NCI-H2029 treated with DMSO at 0.1 percent for 48 hours (cell line): ENCODE measurements around the gene ZNF865.

ENCODE experiments used
- DNase-seq: peaks from one replicate; lab custom pipeline; 2025; lab: John Stamatoyannopoulos, UW

Gene ZNF865

DNA sequence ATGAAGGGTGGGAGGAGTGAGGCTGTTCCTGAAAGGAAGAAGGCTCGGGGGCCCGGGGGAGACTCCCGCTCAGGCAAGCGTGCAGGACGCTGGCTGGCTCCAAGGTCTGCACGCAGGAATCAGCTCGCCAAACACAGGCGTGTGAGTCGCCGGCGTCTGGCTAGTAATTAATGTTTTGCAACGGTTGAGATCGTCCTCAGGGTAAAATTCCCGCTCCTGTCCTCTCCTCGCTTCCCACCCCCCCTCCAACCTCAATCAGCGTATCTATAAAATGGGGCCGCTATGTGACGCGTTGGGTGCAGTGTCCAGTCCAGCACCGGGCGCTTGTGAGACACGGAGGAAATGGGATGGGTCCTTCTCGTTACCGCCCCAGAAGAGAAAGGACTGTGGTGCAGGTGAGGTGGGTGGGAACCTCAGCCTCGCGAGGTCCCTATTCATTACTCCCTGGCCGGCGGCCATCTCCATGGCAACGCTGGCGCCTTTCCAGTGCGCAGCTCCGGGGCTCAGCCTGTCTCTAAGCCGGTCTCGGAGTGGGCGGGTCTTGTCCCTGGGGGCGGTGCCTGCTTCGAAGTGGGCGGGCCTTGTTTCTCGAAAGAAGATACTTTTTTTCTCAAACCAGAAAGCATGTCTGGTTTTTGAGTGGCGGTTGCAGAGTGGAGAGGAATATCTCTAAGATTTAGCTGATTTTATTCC is 18.3 kb upstream of the ZNF865 start:
- DNase-seq: peak; percentile 91

DNA sequence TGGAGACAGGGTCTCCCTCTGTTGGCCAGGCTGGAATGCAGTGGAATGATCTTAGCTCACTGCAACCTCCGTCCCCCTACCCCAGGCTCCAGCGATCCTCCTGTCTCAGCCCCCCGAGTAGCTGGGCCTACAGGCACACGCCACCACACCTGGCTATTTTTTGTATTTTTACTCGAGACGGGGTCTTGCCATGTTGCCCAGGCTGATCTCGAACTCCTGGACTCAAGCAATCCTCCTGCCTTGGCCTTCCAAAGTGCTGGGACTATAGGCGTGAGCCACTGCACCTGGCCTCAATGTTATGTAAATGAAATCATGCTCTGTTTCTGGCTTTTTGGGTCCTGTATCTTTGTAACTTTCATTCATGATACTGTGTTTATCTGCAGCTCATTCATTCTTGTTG is 16.7 kb upstream of the ZNF865 start:
- no peak for DNase-seq

DNA sequence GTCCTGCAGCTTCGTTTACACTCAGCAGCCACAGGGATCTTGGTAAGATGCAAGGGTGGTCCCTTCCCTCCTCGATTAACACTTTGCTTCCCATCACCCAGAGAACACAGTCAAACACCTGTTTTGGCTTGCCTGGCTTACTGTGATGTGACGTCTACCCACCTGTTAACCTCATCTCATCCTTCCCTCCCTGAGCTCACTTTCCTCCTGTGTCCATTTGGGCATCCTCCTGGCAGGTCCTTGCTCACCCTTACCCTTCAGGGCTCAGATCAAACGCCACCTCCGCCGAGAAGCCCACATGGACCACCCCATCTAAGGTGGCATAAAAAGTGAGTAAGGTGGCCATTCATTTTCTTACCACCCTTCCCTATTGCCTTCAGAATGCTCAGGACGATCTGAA is 15.3 kb upstream of the ZNF865 start:
- no peak for DNase-seq

DNA sequence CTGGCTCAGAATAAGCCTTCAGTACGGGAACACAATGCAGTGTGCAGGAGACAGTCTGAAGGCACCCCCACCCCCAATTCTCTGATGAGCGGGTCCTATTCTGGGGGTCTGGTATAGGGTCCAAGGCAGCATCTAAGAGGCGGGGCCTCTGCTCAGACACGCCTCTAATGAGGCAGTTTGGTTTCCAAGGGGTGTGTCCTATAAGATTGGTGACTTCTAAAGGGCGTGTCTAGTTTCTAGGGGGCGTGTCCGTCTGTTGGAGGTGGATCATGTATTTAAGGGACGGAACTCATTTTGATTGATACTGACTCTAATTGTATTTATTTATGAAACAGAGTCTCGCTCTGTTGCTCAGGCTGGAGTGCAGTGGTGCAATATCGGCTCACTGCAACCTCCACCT is 14.8 kb upstream of the ZNF865 start:
- peak; percentile 6 for DNase-seq

DNA sequence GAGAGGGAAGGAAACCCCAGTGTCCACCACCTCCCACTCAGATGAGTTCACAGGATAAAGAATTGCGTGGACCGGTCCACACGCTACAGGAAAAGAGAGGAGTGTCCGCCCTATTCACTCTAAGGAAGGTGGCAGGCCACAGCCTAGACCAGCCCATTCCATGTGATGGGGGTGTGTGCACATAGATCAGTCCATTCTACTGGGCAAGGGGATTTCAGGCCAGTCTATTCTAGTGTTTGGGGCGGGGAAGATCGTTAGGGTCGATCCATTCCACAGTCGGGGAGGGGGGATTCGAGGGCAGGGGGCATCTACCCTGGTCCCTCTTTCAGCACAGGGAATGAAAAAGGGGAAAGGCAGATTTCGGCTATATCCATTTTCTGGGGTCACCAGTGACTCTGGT is 13.9 kb upstream of the ZNF865 start:
- no peak for DNase-seq

DNA sequence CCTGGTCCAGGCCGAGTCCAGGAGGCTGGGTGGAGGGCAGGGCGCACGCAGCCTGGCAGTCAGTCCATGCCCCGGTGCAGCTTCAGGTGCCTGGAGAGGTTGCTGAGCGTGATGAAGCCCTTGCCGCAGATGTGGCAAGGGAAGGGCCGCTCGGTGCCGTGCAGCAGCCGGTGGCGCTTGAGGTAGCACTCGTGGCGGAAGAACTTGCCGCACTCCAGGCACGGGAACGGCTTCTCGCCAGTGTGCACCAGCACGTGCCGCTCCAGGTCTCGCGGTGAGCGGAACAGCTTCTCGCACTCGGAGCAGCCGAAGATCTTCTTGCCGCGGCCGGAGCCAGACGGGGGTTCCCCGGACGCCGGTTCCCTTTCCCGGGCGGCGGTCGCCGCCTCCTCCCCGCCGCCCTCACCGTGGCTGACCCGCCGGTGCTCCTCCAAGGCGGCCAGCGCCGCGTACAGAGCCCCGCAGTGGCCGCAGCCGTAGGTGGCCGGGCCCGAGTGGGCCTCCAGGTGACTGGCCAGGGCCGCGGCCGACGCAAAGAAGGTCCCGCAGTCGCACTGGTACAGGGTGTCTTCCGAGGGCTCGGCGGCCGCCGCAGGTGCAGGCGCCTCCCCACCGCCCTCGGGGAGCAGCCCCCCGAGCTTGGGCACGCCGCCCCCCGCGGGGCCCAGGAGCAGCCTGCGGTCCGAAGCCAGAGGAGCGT is 12.9 kb upstream of the ZNF865 start:
- no peak for DNase-seq

DNA sequence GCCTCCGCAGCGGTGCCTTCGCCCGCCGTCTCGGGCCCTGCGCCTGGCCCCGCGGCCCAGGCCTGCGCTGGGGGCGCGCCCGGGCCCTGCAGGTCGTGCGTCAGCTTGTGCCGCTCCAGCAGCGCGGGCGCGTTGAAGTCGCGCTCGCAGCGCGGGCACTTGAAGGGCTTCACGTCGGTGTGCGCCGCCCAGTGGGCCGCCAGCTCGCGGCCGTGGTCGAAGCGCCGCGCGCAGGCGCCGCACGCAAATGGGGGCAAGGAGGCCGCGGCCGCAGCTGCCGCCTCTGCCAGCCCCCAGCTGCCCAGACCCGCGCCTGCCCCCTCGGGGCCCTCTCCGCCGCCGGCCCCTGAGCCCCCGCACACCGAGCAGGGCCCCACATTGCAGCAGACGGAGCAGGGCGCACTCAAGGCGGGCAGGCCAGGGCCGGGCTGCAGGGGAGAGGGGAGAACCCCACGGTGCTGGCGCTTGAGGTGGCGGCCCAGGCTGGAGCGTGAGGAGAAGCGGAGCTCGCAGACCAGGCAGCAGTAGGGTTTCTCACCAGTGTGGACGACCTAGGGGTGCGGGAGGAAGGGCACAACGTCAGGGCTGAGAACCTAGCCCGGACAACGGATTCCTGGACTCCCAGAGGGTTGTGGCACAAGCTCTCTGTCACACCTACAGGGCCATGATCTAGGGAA is 12.2 kb upstream of the ZNF865 start:
- DNase-seq: no peak

DNA sequence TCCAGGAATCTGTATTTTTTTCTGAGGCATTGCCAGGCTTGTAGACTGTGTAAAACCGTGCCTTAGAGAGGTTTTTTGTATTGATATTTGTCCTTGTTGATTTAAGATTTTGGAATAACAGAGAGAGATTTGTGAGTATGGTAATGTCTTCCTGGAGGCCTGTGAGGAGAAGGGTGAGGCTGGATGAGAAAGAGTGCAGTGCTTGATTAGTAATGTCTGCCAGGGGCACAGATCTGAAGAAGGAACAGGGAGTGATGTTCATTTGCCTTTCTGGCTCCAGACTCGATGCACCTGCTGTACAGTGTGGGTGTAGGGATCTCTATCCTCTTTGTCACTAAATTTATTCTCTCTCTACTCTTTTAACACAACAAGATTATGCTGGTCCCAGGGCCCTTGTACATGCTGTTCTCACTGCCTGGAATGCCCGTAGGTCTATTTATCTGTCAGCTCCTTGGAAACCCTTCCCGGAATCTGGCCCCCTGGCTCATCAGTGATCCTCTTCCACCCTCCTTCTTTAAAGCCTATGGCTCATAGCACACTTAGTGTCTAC is 10.4 kb upstream of the ZNF865 start:
- DNase-seq: no peak

DNA sequence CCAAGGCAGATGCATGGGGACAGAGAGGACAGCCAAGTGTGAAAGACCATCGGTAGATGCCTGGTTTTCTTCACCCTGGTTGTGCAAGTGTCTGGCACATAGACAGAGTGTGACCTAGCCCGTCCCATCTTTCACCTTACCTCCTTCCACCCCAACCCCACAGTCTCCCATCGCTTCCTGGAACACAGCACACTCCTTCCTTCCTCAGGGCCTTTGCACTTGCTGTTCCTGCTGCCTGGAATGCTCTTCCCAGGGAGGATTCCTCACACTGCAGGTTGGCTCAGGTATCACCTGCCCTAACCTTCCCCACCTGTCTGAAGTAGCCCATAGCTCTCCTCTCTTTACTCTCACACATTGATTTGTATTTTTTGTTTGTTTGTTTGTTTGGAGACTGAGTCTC is 9.1 kb upstream of the ZNF865 start:
- no peak for DNase-seq

DNA sequence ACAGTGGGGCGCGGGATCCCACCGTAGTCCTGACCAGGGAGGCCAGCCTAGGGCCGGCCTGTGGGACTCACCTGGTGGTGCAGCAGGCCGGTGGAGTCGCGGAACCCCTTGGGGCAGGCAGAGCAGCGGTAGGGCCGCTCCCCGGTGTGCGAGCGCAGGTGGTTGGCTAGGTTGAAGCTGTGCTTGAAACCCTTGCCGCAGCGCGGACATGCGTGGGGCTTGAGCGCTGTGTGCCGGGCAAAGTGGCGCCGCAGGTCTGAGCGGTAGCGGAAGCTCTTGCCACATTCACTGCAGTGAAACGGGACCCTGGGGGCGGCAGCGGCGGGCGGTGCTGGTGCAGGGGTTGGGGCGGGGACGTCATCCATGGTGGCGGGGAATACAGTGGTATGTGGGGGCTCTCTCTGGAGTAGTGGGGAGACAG is 7.9 kb upstream of the ZNF865 start:
- no peak for DNase-seq

DNA sequence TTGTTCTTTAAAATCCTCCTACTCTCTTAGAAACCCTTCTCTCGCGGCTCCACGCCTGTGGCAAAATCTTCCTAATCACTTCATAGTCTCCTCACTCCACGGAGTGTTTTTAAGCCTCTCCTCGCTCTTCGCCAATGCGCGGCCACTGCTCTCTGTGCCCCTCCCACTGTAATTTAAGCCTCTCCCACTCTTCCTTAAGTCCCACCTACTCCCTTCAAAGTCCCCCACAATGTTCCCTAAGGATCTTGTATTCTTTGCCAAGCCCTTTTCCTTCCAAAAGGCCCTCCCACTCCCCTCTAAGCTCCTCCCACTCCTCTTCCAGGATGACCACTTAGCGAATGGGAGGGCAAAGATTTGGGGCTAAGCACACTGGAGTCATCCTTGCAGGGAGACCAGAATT is 7.4 kb upstream of the ZNF865 start:
- no peak for DNase-seq

DNA sequence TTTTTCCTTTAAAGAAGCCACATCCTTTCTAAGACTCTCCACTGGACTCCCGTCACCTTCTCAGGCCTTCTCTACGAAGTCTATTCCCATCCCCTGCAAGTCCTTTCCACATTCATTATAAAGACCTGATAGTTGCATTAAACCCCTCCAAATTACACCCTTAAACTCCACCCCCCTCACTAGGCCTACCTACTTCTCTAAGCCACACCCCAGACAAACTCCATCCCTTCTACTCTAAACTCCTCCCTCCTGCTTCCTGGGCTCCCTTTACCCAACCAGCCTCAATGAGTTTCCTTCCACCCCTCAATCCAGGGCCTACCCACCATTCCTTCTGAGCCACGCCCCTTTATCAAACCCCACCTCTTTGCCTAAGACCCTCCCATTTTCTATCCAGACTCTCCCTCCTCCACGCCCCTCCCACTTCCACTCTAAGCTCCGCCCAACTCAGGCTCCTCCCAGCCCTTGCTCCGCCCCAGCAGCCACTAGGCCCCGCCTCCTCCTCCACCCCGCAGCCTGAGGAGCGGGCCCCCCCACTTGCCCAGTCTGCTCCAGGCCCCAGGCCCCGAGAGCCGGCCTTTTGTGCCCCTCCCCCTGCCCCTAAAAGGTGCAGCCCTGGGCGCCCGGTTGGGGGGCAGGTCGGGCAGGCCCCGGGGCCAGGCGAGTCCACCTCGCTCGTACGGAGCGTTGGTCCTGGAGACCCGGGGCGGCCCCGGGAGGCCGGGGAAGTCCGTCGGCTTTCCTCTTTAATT is 6.6 kb upstream of the ZNF865 start:
- DNase-seq: peak; percentile 88

DNA sequence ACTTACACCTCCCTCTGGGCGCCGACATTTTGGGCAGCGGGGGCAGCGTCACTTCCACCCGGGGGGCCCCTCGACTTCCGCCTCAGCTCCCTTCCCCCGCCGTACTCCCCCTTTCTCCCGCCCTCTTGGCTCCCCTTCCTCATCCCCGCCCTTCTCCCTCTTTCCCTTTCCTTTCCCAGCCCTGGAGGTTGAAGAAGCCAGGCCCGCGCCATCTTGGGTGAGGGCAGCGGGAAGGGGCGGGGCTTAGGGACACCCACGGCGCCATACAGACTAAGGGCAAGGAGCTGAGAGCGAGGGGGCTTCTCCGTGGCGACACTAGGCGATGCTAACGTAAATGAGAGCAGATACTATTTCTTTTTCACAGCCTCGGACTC is 6.0 kb upstream of the ZNF865 start, which contains the start of gene FIZ1:
FIZ1 (minus strand) TSS at position 50 of the 374 bp plus-strand sequence. CDS start 1,652 bp downstream, outside the sequence.
- peak; percentile 91 for DNase-seq

DNA sequence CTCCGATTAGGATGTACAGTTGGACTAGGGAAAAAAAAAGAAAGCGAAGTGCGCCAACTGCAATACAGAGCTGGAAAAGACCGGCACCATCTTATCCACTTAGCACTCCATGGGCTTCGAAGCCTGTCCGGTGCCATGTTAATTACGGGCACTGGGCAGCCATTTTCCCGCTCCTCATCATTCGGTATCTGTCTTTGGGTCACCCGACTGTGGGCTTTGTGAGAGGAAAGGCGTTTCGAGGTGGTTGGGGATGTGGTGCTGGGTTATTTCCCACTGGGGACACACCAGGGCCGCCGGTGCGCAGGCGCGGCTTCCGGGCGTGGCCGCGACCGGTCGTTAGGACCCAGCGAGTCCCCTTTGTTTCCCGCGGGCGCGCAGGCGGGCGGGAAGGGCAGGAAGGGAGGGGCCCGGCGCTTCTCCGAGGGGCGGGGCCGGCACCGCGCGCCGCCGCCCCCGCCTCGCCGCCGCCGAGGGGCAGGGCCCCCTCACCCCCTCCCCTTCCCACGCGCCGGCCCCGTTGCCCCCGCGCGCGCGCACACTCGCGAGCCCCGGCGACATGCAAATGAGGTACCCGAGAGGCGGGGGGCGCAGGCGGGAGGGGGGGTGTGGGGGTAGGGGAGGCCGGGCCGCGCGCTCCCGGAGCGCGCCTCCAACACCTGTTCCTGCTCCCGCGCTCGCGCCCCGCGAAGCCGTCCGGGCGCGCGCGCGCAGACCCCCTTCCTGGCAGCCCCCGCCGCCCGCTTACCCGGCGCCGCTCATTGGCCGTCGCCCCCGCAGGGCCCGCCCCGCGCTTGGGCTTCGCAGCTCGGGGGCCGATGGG is 5.4 kb upstream of the ZNF865 start, which contains the start of gene ZNF524:
ZNF524 (plus strand) TSS at position 447 of the 820 bp plus-strand sequence. CDS start 1,825 bp downstream, outside the sequence.
- peak; percentile 91 for DNase-seq

DNA sequence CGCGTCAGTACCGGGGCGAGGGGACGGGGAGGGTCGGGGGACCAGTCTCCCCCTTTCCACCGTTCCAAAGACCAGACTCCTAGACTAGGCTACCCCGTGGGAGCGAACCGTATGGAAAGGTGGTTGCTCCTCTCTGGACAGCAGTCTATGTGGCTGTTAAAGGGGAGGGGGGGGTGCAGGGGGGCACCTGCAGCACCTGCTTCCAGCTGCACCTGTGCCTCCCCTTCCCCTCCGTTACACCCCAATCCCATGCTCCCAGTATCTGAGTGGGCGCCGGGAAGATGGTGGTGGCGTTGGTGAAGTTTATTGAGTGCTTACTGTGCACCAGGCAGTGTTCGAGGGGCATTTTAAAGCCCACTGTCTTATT is 4.8 kb upstream of the ZNF865 start:
- DNase-seq: no peak

DNA sequence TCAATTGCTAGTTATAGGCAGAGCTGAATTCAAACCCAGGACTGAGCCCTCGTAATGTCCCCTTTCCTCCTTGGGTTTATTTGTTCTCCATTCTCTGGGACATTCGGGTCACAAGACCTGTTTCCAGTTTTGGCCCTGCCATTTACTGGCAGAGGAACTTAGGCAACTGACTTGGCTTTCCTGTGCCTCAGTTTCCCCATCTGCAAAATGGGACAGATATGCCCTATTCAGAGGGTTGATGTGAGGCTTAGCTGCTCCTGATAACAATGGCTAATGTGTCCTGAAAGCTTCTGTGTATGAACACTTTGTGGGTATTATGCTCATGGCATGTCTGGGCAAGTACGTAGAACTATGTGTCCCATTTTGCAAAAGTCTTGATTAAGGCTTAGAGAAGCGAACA is 4.4 kb upstream of the ZNF865 start:
- no peak for DNase-seq

DNA sequence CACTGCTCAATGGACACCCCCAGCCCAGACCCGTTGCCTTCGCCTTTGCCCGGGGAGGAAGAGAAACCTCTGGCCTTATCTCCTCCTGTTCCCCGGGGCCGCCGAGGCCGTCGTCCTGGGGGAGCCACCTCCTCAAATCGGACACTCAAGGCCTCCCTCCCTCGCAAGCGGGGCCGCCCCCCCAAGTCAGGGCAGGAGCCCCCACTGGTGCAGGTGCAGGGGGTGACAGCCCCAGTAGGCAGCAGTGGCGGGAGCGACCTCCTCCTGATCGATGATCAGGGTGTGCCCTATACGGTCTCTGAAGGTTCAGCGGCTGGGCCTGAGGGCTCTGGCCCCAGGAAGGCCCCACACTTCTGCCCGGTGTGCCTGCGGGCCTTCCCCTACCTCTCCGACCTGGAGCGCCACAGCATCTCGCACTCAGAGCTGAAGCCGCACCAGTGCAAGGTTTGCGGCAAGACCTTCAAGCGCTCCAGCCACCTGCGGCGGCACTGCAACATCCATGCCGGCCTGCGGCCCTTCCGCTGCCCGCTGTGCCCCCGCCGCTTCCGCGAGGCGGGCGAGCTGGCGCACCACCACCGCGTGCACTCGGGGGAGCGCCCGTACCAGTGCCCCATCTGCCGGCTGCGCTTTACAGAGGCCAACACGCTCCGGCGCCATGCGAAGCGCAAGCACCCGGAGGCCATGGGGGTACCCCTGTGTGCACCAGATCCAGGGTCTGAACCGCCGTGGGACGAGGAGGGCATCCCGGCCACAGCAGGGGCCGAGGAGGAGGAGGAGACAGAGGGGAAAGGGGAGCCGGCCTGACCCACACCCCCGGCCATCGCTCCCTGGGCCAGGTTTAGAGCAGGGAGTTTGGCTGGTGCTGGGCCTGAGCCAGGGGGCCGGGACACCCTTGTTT is 3.1 kb upstream of the ZNF865 start:
- no peak for DNase-seq

DNA sequence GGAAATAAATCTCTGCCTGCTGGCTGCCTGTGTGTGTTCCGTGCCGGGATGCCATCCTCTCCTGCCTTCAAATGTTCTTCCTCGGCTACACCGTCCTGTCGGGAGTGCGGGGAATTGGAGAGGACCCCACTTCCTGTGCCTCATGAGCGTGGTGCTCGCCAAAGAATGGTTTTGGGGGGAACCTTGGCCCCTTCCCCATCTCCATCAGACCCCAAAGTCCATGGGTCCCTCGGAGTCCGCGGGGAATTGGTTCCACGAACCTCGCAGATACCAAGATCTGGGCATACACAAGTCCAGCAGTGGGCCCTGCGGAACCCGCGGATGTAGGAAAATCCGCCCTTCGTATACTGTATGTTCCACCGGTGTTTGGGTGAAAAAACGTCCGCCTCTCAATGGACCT is 2.3 kb upstream of the ZNF865 start:
- DNase-seq: no peak

DNA sequence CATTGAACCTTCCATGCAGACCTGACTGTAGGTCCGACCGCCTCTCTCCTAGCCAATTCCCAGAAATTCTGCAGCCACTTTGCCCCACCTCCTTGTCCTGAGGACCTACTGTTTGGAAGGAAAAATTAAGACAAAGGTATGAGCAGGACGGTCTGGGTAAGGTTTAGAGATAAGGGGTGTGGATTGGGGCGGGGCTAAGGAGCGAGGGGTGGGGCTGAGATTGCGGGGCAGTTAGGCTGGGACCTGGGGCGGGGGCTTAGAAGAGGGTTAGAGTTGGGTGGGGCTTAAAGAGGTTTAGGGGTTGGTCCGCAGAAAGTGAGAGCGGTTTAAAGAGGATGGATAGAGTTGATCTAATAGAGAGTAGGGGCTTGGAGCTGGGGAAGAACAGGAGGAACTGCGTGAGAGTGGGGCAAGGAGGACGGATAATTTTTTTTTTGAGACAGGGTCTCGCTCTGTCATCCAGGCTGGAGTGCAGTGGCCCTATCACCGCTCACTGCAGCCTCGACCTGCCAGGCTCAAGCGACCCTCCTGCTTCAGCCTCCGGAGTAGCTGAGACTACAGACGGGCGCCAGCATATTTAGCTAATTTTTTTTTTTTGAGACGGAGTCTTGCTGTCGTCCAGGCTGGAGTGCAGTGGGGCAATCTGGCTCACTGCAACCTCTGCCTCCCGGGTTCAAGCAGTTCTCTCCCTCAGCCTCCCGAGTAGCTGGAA is 1.7 kb upstream of the ZNF865 start:
- DNase-seq: no peak
